NT2/D1 (cell line): ENCODE measurements around the gene OXGR1.

Experiments used
- DNase-seq: peaks from one replicate; pipeline ENCODE4 v3.0.0-alpha.2; 2011; ENCODE audit warnings: low read depth, low spot score
- H3K27me3 ChIP-seq: 2 replicates; pipeline ENCODE4 v1.6.0; 2011; ENCODE audit warnings: mild to moderate bottlenecking; ENCODE audit not compliant: insufficient read length, insufficient read depth
- H3K36me3 ChIP-seq: 2 replicates; pipeline ENCODE4 v1.6.1; 2011; ENCODE audit warnings: mild to moderate bottlenecking, low read length, mixed read lengths; ENCODE audit not compliant: insufficient read depth, insufficient read length
- H3K4me1 ChIP-seq: 2 replicates; pipeline ENCODE4 v1.5.1; 2011; ENCODE audit not compliant: insufficient read depth, insufficient read length
- H3K4me3 ChIP-seq: 2 replicates; pipeline ENCODE4 v1.5.1; 2011; ENCODE audit warnings: low read depth; ENCODE audit not compliant: insufficient read length
- H3K9ac ChIP-seq: 2 replicates; pipeline ENCODE4 v1.6.0; 2011; ENCODE audit warnings: low read depth; ENCODE audit not compliant: insufficient read length
- H3K9me3 ChIP-seq: 2 replicates; pipeline ENCODE4 v1.5.1; 2011; ENCODE audit warnings: mild to moderate bottlenecking, low read length; ENCODE audit not compliant: insufficient read depth
- SUZ12 ChIP-seq: IDR thresholded peaks from 2 replicates; pipeline ENCODE4 v1.6.1; 2011; ENCODE audit not compliant: insufficient read length, insufficient read depth; ENCODE audit errors: extremely low read depth
- YY1 ChIP-seq: IDR thresholded peaks from 2 replicates; pipeline ENCODE4 v1.6.1; 2011; ENCODE audit not compliant: insufficient read length, insufficient read depth
- ZNF274 ChIP-seq: IDR thresholded peaks from 2 replicates; pipeline ENCODE4 v1.6.1; 2011; ENCODE audit warnings: mild to moderate bottlenecking, low read depth, low read length

The OXGR1 gene

GRCh38 chr13:97015661-97016350, 21.5 kb upstream of the OXGR1 start:
- no peak overlapping the region for H3K9ac ChIP-seq
- H3K27me3 ChIP-seq, result no peaks in the 10 kb centered on the region
- H3K9me3 ChIP-seq, result no peaks in the 10 kb centered on the region
- no peak overlapping the region for H3K4me3 ChIP-seq
- no peaks in the 10 kb centered on the region for H3K4me1 ChIP-seq
- no peak for TF ChIP-seq YY1
- no peak for TF ChIP-seq SUZ12
- no peak for TF ChIP-seq ZNF274
- DNase-seq, result no peak
- H3K36me3 ChIP-seq, result no peaks in the 10 kb centered on the region

- H3K4me1 ChIP-seq, result no peaks in the 10 kb centered on the region
- no peaks in the 10 kb centered on the region for H3K27me3 ChIP-seq
- no peak for DNase-seq
- no peaks in the 10 kb centered on the region for H3K9me3 ChIP-seq
- no peak overlapping the region for H3K4me3 ChIP-seq
- no peak overlapping the region for H3K9ac ChIP-seq
- H3K36me3 ChIP-seq, result no peaks in the 10 kb centered on the region
- TF ChIP-seq SUZ12 (no peak), YY1 (no peak), ZNF274 (no peak)
Measured at GRCh38 chr13:97012251-97013048, 18.2 kb upstream of the OXGR1 start.

GRCh38 chr13:97011446-97012131, 17.3 kb upstream of the OXGR1 start:
- H3K27me3 ChIP-seq, result no peaks in the 10 kb centered on the region

GRCh38 chr13:97008643-97009042, 14.4 kb upstream of the OXGR1 start:
- no peak for DNase-seq
- Histone ChIP-seq H3K9me3 (no peaks in the 10 kb centered on the region), H3K4me3 (no peak overlapping the region), H3K36me3 (no peaks in the 10 kb centered on the region), H3K9ac (no peak overlapping the region), H3K27me3 (no peaks in the 10 kb centered on the region), H3K4me1 (no peaks in the 10 kb centered on the region)
- TF ChIP-seq YY1 (no peak), SUZ12 (no peak), ZNF274 (no peak)

More at GRCh38 chr13:97011446-97012131, 17.3 kb upstream of the OXGR1 start:
- no peaks in the 10 kb centered on the region for H3K36me3 ChIP-seq
- no peak for TF ChIP-seq ZNF274
- no peak for TF ChIP-seq YY1
- TF ChIP-seq SUZ12, result no peak
- H3K4me1 ChIP-seq, result no peaks in the 10 kb centered on the region
- H3K9ac ChIP-seq, result no peak overlapping the region
- DNase-seq, result no peak
- no peak overlapping the region for H3K4me3 ChIP-seq
- no peaks in the 10 kb centered on the region for H3K9me3 ChIP-seq

- H3K9ac ChIP-seq, result no peak overlapping the region
- no peaks in the 10 kb centered on the region for H3K27me3 ChIP-seq
- H3K9me3 ChIP-seq, result no peaks in the 10 kb centered on the region
- no peak for TF ChIP-seq ZNF274
- no peak for TF ChIP-seq SUZ12
- TF ChIP-seq YY1, result no peak
- H3K4me3 ChIP-seq, result no peak overlapping the region
- no peaks in the 10 kb centered on the region for H3K36me3 ChIP-seq
- H3K4me1 ChIP-seq, result no peaks in the 10 kb centered on the region
- no peak for DNase-seq
Measured at GRCh38 chr13:97005625-97006262, 11.5 kb upstream of the OXGR1 start.

GRCh38 chr13:97004886-97005285, 10.6 kb upstream of the OXGR1 start:
- Histone ChIP-seq H3K9me3 (no peaks in the 10 kb centered on the region), H3K4me1 (no peaks in the 10 kb centered on the region), H3K9ac (no peak overlapping the region), H3K4me3 (no peak overlapping the region), H3K27me3 (no peaks in the 10 kb centered on the region), H3K36me3 (no peaks in the 10 kb centered on the region)
- TF ChIP-seq YY1 (no peak), ZNF274 (no peak), SUZ12 (no peak)
- no peak for DNase-seq
